ENCODE data around the gene FBRSL1.

DNA sequence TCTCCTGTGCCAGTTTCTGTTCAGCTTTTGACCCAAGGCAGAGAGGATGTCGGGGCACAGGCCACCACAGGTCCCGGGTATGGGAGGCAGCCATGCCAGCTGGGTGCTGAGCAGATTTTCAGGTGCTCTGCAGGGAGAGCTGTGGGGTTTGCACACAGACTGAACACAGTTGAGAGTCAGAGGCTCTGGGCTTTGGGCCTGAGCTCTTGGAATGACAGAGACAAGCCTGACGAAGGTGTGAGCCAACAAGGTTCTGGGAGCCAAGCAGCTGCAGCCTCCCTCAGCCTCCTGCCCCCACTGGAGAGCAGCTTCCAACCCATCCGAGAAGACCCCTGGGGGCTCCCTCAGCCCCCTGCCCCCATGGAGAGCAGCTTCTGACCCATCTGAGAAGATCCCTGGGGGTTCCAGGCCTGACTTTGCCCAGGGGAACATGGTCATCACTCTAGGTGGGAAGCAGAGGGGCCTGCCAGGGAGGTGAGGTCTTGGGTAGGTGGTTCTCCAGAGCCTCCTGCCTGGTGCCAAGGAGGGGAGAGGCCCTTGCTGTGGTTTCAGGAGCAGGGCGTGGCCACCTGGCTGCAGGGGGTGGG lies 13.8 kb downstream of the FBRSL1 start:
- TF ChIP-seq POLR2A (IDR thresholded peaks at IDR 0.05): no peak
- no peak for TF ChIP-seq CTCF (IDR thresholded peaks at IDR 0.05)

All from heart left ventricle (tissue), 13 donors.